Measurements from ENCODE around the gene LNP1. TPM values are rescaled to one million over a fixed set of nuclear protein-coding genes. Genes with fewer than 3 reads are reported as not detected.

LNP1 gene
- total RNA-seq, 1 experiment from 2014 or later, result 3.3 TPM

DNA sequence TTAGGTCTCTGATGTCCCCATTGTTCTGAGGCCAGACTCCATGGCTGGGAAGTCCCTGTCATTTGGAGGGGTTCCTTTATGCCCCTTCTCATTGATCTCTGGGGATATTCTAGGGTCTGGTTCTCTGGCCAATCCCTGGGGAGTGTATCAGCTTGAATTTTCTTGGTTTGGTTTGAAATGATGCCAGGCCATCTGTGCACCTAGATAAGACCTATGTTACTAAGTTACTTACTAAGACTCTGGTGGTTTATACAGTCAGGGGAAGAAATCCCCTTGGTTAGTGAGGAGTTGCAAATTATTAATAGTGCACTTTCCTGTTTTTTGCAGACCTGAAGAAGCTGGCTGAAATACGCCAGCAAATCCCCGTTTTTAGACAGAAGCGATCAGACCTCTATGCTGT lies 46.5 kb upstream of the LNP1 start:
- no peak for TF ChIP-seq CTCF (IDR thresholded peaks at IDR 0.05; ENCODE audit: insufficient read depth in 1 of 2, low read depth in 1 of 2, low read length in 1 of 2, severe bottlenecking in 1 of 2, unreplicated experiment in 1 of 2)
- H3K36me3 Mint-ChIP-seq (ENCODE audit: insufficient read depth, unreplicated experiment), result peaks cover 54% of the 10 kb centered on the region
- H3K9me3 Mint-ChIP-seq (ENCODE audit: unreplicated experiment), result peaks cover 6% of the 10 kb centered on the region
- Histone ChIP-seq H3K36me3 (ENCODE audit: control insufficient read depth, insufficient read depth, low read length) (peaks cover 5% of the 10 kb centered on the region; the same call in 1 of the 2 replicates), H3K4me3 (ENCODE audit: low read depth, low read length) (no peak overlapping the region), H3K9me3 (no peaks in the 10 kb centered on the region), H3K27me3 (replicated peaks; ENCODE audit: control insufficient read depth, insufficient read depth, low read length) (no peaks in the 10 kb centered on the region), H3K4me1 (no peaks in the 10 kb centered on the region)
- H3K4me1 Mint-ChIP-seq (ENCODE audit: low read depth, unreplicated experiment), result no peaks in the 10 kb centered on the region
- POLR2A ChIA-PET, result no interaction called here
- BruUV-seq (replicated peaks), result no TSS peak
- no peak overlapping the region for H3K4me3 Mint-ChIP-seq (ENCODE audit: unreplicated experiment)
- no peaks in the 10 kb centered on the region for H3K27me3 Mint-ChIP-seq (ENCODE audit: insufficient read depth, unreplicated experiment)
- no peak for DNase-seq
- CTCF ChIA-PET, result no interaction called here
- H3K27ac Mint-ChIP-seq (ENCODE audit: unreplicated experiment), result no peak overlapping the region
- intact Hi-C loops (cut with micrococcal nuclease; ENCODE audit: unreplicated experiment), result no loop called here

- TF ChIP-seq CTCF (IDR thresholded peaks at IDR 0.05; ENCODE audit: insufficient read depth in 1 of 2, low read depth in 1 of 2, low read length in 1 of 2, severe bottlenecking in 1 of 2, unreplicated experiment in 1 of 2), result no peak
- peaks cover 53% of the 10 kb centered on the region for H3K36me3 Mint-ChIP-seq (ENCODE audit: insufficient read depth, unreplicated experiment)
- H3K4me3 Mint-ChIP-seq (ENCODE audit: unreplicated experiment), result no peak overlapping the region
- POLR2A ChIA-PET, result no interaction called here
- CTCF ChIA-PET, result no interaction called here
- H3K4me1 ChIP-seq, result no peaks in the 10 kb centered on the region; the same call in 1 of the 2 replicates
- H3K9me3 Mint-ChIP-seq (ENCODE audit: unreplicated experiment), result no peaks in the 10 kb centered on the region
- H3K36me3 ChIP-seq (ENCODE audit: control insufficient read depth, insufficient read depth, low read length), result peaks cover 6% of the 10 kb centered on the region; the same call in 1 of the 2 replicates
- no peak overlapping the region for H3K4me3 ChIP-seq (ENCODE audit: low read depth, low read length)
- H3K4me1 Mint-ChIP-seq (ENCODE audit: low read depth, unreplicated experiment), result no peaks in the 10 kb centered on the region
- no peak overlapping the region for H3K27ac Mint-ChIP-seq (ENCODE audit: unreplicated experiment)
- no TSS peak for BruUV-seq (replicated peaks)
- H3K27me3 ChIP-seq (replicated peaks; ENCODE audit: control insufficient read depth, insufficient read depth, low read length), result no peaks in the 10 kb centered on the region
- H3K27me3 Mint-ChIP-seq (ENCODE audit: insufficient read depth, unreplicated experiment), result no peaks in the 10 kb centered on the region
- DNase-seq, result no peak
- intact Hi-C loops (cut with micrococcal nuclease; ENCODE audit: unreplicated experiment), result loop anchor here (2.0 kb wide), 1 partner anchor 24 kb away; the partner anchor contains the start of gene NIT2
- no peaks in the 10 kb centered on the region for H3K9me3 ChIP-seq
Observed at GRCh38 chr3:100358413-100358812, 42.9 kb upstream of the LNP1 start.

GRCh38 chr3:100359035-100359434 lies 42.3 kb upstream of the LNP1 start:
- Histone ChIP-seq H3K4me1 (no peaks in the 10 kb centered on the region; the same call in 1 of the 2 replicates), H3K27me3 (replicated peaks; ENCODE audit: control insufficient read depth, insufficient read depth, low read length) (no peaks in the 10 kb centered on the region), H3K36me3 (ENCODE audit: control insufficient read depth, insufficient read depth, low read length) (peaks cover 3% of the 10 kb centered on the region; the same call in 1 of the 2 replicates), H3K4me3 (ENCODE audit: low read depth, low read length) (no peak overlapping the region), H3K9me3 (no peaks in the 10 kb centered on the region)
- ChIA-PET CTCF (no interaction called here), POLR2A (no interaction called here)
- intact Hi-C loops (cut with micrococcal nuclease; ENCODE audit: unreplicated experiment), result loop anchor here (2.0 kb wide), 1 partner anchor 24 kb away; the partner anchor contains the start of gene NIT2
- Mint-ChIP-seq H3K36me3 (ENCODE audit: insufficient read depth, unreplicated experiment) (peaks cover 53% of the 10 kb centered on the region), H3K27me3 (ENCODE audit: insufficient read depth, unreplicated experiment) (no peaks in the 10 kb centered on the region), H3K9me3 (ENCODE audit: unreplicated experiment) (no peaks in the 10 kb centered on the region), H3K4me3 (ENCODE audit: unreplicated experiment) (no peak overlapping the region), H3K4me1 (ENCODE audit: low read depth, unreplicated experiment) (no peaks in the 10 kb centered on the region), H3K27ac (ENCODE audit: unreplicated experiment) (no peak overlapping the region)
- TF ChIP-seq CTCF (IDR thresholded peaks at IDR 0.05; ENCODE audit: insufficient read depth in 1 of 2, low read depth in 1 of 2, low read length in 1 of 2, severe bottlenecking in 1 of 2, unreplicated experiment in 1 of 2), result no peak
- BruUV-seq (replicated peaks), result no TSS peak
- no peak for DNase-seq

Measured in Caco-2 (cell line).